GM10266 (cell line): Measurements from ENCODE around the gene HOXA1.

Experiments used
- DNase-seq: peaks from one replicate; pipeline ENCODE4 v3.0.0; 2012; ENCODE audit errors: extremely low spot score
- CTCF ChIP-seq: IDR thresholded peaks from 2 replicates; pipeline ENCODE4 v1.5.1; 2012; ENCODE audit warnings: mild to moderate bottlenecking, low read depth; ENCODE audit not compliant: control insufficient read depth, insufficient read depth; ENCODE audit errors: missing control alignments

The HOXA1 gene

DNA sequence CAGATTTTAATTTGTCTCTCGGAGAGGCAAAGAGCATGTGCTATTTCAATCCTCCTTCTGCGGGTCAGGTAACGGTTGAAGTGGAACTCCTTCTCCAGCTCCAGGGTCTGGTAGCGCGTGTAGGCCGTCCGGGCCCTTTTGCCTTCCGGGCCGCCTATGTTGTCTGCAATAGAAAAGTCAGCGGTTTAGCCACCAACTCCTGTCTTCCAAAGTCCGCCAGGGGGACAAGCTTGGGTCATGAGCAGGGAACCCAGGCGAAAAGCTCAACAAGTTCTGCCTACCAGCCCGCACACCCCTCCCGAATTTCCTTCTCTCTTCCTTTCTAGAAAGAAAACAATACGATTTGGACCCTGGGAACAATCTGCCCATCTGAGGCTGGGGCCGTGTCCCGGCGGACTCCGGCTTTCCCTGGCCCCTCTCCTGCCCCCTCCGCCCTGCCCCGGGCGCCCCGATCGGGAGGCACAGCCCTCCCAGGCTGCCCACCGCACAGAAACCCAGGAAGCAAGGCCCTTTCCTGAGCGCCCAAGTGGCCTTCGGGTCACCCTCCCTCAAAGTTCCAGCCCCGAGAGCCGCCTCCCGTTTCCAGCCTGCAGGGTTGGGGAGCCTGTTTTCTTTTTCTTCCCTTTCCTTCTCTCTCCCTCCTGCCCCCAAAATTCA is 46.3 kb upstream of the HOXA1 start:
- TF ChIP-seq CTCF = no peak
- DNase-seq = no peak

- DNase-seq = no peak
- TF ChIP-seq CTCF = no peak
Observed at GRCh38 chr7:27141137-27141922, 45.5 kb upstream of the HOXA1 start.

DNA sequence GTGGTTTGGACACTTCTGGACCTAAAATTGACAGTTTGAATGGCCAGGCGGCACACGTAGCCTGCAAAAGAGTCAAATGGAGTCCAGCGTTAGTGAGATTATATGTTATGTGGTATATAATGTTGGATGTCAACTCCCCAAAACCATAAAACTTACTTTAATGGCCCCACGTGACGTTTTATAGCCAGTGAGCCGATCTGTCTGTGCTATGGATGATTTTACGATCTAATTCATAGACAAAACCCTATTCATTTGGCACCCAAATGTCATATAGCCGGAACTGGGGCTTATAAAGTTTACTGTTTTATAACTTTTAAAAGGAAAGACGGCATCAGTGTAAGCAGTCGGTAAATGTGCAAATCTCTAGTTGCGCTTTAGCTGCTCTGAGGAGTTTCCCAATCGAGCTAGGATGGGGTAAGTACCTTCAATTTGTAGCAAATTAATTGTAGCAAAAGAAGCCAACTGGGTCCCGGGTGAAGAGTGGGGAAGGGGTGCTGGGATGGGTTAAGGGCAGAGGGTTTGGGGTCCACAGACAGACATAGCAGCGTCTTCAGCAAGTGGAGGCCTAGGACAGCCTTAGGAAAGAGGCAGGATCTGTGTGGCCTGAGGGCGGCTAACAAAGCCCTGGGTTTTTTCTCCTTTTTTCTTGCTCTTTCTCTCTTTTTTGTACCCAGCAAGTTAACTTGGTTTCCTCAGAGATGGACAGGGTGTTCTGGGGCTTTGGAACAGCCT is 44.5 kb upstream of the HOXA1 start:
- no peak for TF ChIP-seq CTCF
- no peak for DNase-seq

- no peak for TF ChIP-seq CTCF
- DNase-seq = no peak
Observed at GRCh38 chr7:27139334-27140125, 43.7 kb upstream of the HOXA1 start.

- TF ChIP-seq CTCF = no peak
- DNase-seq = no peak
Observed at GRCh38 chr7:27138985-27139333, 43.2 kb upstream of the HOXA1 start.

- TF ChIP-seq CTCF = no peak
- no peak for DNase-seq
Observed at GRCh38 chr7:27138472-27138871, 42.7 kb upstream of the HOXA1 start.
